ENCODE results near the gene MELK.

Gene MELK

DNA sequence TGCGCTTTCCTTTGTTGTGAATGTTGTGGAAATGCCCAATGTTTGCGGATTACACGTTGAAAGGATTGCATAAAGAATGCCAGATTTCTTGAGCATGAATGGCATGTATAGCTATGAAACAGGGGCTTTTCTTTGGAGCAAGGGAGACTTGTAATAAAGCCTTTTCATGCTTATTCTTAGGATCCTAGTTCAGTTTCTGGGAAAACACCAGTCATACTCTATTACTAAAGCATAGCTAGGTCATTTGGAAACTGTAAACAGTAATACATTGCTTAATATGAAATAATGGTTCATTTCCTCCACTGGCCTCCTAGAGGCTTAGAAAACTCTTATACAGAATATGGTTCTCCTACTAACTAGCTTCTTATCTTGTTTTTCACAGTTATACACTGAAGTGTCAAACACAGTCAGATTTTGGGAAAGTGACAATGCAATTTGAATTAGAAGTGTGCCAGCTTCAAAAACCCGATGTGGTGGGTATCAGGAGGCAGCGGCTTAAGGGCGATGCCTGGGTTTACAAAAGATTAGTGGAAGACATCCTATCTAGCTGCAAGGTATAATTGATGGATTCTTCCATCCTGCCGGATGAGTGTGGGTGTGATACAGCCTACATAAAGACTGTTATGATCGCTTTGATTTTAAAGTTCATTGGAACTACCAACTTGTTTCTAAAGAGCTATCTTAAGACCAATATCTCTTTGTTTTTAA, 104.2 kb downstream of the MELK start:
- peak; percentile 93 for DNase-seq

DNA sequence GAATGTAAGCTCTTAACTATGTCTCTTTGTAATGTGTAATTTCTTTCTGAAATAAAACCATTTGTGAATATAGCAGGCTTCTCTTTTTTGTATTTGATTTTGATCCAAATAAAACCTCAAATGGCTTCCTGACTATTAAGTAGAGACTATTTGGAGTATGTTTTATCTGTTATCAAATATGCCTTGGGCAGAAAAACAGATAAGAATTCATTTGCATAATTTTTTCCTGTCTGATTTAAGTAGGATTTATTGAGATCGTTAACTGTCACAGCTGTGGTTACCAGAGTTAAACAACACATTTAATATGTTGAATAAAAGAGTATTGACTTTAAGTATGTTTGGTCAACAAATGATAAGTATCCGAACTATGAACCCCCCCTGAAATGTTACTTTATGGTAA, 104.9 kb downstream of the MELK start:
- DNase-seq: no peak

DNA sequence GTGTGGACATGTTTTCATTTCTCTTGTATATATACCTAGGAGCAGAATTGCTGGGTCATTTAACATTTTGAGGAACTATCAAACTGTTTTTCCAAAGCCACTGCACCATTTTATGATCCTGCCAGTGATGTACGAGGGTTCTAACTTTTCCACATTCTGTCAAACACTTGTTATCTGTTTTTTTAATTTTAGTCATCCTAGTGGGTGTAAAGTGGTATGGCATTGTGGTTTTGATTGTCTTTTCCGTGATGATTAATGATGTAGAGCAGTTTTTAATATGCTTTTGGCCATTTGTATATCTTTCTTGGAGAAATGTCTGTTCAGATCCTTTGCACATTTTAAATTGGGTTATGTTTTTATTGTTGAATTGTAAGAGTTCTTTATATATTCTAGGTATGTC, 107.0 kb downstream of the MELK start:
- DNase-seq: no peak

DNA sequence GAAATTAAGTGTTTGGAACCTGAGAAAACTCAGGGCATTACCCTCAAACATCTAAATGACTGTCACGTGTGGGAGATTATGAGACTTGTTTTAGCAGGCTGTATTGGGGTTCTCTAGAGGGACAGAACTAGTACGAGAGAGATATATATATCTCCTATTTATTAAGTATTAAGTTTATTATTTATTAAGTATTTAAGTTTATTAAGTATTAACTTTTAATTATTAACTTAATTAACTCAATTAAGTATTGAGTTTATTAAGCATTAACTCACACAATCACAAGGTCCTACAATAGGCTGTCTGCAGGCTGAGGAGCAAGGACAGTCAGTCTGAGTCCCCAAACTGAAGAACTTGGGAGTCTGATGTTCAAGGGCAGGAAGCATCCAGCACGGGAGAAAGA, 113.8 kb downstream of the MELK start:
- no peak for DNase-seq

DNA sequence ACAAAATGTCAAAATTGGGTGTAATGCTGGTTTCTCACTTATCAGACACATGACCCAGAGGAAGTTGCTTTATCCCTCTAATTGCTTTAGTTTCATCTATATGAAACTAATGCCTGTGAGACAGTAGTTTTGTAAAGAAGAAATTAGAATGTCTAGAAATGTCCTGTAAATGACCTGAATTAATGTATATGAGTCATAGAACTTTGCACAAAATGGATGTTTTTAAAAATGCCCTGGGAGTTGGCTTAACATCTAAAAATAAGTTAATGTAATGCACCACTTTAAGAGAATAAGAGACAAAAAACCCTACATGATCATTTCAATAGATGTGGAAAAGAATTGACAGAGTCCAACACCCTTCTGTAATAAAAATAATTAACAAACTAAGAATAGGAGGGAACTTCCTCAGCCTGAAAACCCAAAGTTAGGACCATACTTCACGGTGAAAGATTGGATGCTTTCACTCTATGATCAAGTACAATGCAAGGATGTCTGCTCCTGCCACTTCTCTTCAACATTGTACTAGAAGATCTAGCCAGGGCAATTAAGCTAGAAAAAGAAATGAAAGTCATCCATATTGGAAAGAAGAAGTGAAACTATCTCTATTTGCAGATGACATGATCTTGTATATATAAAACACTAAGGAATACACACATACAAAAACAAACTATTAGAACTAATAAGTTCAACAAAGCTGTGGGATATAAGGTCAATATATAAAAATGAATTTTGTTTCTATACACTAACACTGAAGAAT, 117.9 kb downstream of the MELK start:
- peak; percentile 76 for DNase-seq

DNA sequence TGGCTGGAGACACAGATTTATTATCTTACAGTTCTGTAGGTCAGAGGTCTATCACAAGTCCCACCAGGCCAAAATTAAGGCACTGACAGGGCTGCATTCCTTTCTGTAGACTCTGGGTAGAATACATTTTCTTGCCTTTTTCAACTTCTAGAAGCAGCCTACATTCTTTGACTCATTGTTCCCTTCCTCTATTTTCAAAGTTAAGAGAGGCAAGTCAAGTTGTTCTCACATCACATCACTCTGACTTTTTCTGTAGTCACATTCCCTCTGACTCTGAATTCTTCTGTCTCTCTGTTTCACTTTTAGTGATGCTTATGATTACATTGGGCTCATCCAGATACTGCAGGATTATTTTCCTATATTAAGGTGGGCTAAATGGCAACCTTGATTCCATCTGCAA, 119.0 kb downstream of the MELK start:
- DNase-seq: peak; percentile 73

DNA sequence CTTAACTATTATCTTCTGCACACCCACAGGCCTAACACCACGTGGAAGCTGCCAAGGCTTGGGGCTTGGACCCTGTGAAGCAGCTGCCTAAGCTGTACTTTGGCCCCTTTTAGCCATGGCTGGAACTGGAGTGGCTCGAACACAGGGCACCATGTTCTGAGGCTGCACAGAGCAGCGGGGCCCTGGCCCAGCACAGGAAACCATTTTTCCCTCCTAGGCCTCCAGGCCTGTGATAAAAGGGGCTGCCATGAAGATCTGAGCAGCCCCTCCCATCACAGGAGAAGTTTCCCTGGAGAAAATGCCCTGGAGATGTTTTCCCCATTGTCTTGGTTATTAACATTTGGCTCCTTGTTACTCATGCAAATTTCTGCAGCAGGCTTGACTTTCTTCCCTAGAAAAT, 126.3 kb downstream of the MELK start:
- no peak for DNase-seq

DNA sequence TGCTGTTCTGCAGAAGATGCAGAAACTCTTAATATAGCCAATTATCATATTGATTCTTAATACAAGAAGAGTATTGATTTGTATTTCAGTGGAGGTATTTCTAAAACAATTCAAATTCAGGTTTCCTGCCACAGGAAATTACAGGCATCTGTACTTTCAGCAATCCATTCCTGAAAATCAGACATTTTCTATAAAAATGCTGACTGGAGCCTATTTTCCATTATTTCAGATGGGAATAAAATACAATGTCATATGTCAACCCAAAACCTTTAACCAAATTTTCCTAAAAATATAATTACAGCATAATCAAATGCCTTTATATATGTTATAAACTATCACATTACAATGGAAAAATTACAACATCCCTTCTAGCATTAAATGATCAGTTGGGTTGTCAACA, 131.5 kb downstream of the MELK start:
- no peak for DNase-seq

DNA sequence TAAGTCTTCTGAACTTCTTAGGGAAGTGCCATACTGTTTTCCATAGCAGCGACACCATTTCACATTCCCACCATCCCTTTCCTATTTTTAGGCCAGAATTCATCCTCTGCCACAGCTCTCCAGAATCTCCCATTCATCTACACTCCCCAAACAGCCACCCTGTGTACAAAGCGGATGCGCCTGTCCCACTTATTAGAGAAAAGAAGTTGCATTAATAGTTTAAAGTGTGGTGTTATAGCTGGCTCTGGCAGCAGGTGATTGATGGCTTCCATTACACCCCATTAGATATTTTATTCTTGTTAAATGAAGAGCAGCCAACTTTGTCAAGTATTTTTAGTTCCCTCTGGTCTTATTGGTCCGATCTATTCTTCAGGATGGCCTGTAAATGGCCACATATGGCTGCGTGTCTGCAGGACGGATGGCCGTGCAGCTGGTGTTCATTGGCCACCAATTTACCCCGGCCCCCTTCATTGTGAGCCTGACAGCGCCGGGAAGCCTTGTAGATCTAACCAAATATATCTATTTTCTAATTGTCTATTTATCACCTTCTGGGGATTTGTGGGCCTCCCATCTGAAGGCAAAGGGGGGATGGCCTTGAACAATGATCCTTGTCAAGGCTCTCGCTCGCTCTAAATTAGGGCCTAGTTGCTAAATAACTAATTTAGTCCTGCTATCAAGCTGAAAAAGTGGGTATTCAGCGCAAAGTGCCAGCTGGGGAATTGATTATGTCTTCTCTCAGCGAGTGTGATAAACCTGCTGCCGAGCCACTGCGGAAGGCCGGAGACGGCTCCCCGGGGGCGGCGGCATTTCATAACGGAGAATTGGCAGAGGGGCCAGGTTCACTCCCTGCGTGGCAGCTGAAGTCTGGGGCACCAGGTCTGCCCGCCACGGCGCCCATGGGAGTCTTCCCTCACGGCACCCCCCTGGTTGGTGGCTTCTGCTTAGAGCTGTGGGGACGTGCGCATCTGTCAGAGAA, 141.1 kb downstream of the MELK start:
- no peak for DNase-seq

DNA sequence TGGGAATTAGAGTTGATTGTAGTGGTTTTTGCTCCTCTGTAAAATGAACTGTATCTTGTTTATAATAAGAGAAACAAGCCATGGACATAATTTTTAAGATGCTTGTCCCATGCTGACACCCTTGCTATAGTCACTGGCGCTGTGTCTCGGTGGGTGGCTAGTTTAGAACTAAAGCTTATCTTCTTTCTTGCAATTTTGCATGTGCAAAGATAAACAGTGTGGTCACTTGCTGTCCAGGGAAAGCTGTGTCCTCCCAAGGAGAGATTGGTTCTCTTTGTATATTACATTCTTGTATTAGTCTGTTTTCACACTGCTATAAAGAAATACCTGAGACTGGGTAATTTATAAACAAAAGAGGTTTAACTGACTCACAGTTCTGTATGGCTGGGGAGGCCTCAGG, 143.8 kb downstream of the MELK start:
- no peak for DNase-seq

DNA sequence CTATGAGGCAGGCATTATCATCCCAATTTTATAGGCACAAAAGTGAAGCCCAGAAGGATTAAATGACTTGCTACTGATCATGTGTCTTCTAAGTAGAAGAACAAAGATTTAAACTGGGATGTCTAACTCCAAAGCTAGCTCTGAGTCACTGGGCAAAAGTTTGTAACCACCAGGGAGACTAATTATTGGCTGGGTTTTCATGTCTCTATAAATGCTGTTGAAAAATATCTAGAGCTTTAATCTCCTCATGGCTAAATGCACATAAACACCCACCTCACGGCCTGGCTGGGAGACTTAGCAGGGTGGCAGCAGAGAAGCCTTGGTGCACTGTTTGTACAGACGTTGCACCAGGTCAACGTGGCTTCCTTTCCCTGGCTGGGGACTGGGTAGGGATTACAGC, 144.6 kb downstream of the MELK start:
- no peak for DNase-seq

DNA sequence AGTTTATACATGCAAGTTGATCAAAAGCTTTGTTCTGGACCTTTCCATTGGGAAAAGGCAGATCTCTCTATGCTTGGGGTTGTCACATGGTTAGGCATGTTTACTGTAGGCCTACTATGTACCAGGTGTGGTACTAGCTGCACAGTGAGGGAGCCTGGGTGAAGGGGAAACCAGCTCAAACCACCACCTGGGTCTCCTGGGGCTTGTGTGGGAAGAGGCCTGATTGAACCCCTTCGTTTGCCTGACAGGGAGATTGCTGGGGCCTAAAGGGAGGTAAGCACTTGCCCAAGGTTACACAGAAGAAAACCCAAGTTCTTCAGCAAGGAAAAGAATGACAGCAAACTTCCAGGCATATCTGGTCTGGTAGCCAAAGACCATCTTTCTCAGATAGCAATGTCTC, 145.9 kb downstream of the MELK start:
- no peak for DNase-seq

DNA sequence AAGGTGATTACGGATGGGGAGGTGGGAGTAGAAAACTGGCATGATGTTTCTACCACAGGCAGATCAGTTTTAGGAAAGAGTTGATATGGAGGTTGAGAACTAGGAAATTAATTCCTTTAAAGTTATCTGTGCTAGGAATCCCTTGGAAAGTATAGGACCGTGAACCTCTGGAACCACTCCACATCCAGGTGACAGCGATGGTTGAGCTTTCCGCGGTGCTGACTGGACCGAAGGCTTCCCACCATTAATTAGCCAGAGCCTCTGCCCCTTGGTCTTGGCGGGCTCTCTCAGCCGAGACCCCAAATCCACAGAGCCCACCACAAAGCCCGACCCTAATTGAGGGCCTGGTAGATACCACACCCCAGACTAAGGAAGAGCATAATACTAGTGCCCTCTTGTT, 147.3 kb downstream of the MELK start:
- DNase-seq: no peak

DNA sequence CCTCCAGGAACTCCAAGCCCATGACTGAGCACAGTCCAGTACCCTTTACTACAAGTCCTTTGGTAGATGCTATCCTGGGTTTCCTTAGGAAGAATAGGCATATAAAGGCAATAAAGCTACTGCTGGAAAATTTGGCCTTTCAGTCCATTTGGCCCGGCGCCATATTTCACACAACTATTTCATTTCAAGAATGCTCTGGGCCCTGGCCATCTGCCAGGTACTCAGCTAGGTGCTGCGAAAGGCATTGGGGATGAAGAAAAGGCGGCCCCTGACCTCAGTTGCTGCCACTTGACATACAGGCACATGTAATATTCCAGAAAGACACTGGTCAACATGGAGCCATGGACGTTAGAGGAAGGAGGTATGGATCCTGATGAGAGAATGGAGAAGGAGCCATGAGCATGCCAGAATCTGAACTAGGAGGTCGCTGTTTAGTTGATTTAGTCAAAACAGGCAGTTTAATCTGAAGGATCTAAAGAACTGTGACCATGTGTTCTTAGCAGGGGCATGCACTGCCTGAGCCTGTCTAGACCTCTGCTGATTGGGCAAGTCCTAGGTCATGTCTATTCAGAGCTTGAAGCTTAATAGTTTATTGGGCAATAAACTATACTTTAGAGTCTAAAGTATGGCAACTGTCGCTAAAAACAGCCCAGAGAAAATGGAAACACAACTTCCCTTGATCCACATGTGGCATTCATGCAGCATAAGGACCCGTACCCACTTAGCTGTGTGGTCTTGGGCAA, 149.3 kb downstream of the MELK start:
- no peak for DNase-seq

DNA sequence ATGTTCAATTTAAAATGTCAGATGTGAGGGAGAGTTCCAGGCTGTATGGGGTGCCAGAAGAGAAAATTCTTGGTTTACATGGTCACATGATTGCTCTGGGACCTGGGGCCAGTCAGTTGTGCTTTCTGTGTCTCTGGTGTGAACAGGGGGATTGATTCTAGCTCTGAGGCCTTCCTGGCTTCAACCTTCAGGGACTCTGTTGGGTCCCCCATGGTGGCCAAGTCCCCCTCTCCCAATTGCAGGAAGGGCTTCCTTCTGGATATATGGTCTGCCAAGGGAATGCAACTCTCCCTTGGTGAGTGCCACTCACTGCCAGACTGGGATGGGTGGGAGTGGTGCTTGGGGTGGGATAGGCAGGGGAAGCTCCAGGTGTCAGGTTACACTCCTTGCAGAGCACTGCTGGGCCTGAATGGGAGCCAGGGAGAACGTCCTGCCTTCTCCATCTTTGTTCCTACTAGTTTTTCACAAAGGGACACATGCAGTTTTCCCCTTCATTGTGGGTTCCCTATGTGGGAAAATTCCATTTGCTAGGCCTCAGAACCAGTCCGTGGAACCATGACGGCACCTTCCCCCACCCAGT, 153.2 kb downstream of the MELK start:
- DNase-seq: no peak

Measured in inflammatory macrophage treated with lipopolysaccharide for 4 hours (primary cell).